BJ (cell line): ENCODE results near the gene TFB1M. TPM values are rescaled to one million over a fixed set of nuclear protein-coding genes. Genes with fewer than 3 reads are reported as not detected.
"Not testable (repeated sequence)": the region's sequence is repeated elsewhere in the genome, so short reads cannot be mapped to it uniquely, and the experiment has no call there.

Experiments
- CTCF ChIA-PET: fragments of 350-600 bp; formaldehyde crosslinking; extraction: SDS; loops from one replicate; lab custom pipeline; 2021; ENCODE audit warnings: antibody characterized with exemption, inconsistent platforms; lab: Yijun Ruan, JAX
- POLR2A ChIA-PET: fragments of 300-600 bp; sonication (Branson Sonifier 250); formaldehyde crosslinking; extraction: SDS; loops from one replicate; lab custom pipeline; 2021; ENCODE audit warnings: antibody characterized with exemption; lab: Charles Lee
- DNase-seq: peaks from one replicate; pipeline ENCODE4 v3.0.0-alpha.2; 2011; ENCODE audit warnings: low read depth
- H3K27me3 ChIP-seq: 2 replicates; pipeline ENCODE4 v1.6.0; 2011; ENCODE audit warnings: low read length; ENCODE audit not compliant: control insufficient read depth, insufficient read depth
- H3K36me3 ChIP-seq: 2 replicates; pipeline ENCODE4 v1.5.1; 2011; ENCODE audit warnings: low read length; ENCODE audit not compliant: control insufficient read depth, insufficient read depth
- H3K4me3 ChIP-seq: 2 replicates; pipeline ENCODE4 v1.5.1; 2011; ENCODE audit warnings: low read depth, mild to moderate bottlenecking, control low read depth, low read length
- CTCF ChIP-seq: IDR thresholded peaks from 2 replicates; pipeline ENCODE4 v1.5.1; 2011; ENCODE audit warnings: low read depth, mild to moderate bottlenecking, control low read depth, inconsistent platforms, low read length, moderate library complexity; ENCODE audit not compliant: insufficient read depth
- polyA plus RNA-seq: library from polyadenylated mRNA; depleted of rRNA; stranded (reverse); fragments of >200 nt; gene quantifications from 2 replicates; pipeline ENCODE4 v1.2.3, GENCODE V29; 2011

Gene TFB1M
- polyA plus RNA-seq, 1 experiment = 12.9 TPM

GRCh38 chr6:155219858-155220301 lies 94.4 kb downstream of the TFB1M start:
- ChIA-PET POLR2A (no interaction called here), CTCF (no interaction called here)
- DNase-seq = no peak
- Histone ChIP-seq H3K27me3 (no peaks in the 10 kb centered on the region), H3K36me3 (no peaks in the 10 kb centered on the region; the same call in 1 of the 2 replicates), H3K4me3 (no peak overlapping the region)
- no peak for TF ChIP-seq CTCF

DNA sequence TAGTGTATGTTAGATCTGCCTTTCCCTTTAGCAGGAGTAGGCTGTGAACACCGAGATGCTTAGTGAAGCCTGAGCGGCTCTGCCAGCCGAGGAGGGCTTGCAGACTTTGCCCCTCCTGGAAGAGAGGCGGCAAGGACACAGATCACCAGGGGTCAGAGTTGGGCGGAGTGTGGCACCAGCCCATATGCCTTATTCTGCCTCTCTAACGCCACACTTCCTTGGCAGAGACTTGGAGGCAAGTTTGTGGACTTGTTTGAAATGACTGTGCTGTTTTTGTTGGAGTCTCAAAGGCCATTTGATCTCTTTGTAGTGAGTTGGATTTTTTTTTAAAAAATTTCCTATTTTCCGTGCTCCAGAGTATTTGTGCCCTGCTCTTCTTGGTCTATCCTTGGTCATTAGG lies 95.0 kb downstream of the TFB1M start:
- no peak for DNase-seq
- Histone ChIP-seq H3K36me3 (no peaks in the 10 kb centered on the region; the same call in 1 of the 2 replicates), H3K27me3 (no peaks in the 10 kb centered on the region), H3K4me3 (no peak overlapping the region)
- no peak for TF ChIP-seq CTCF
- ChIA-PET CTCF (no interaction called here), POLR2A (no interaction called here)

GRCh38 chr6:155218711-155219110 lies 95.6 kb downstream of the TFB1M start:
- CTCF ChIA-PET, POLR2A ChIA-PET: not testable (repeated sequence)

GRCh38 chr6:155216312-155217046 lies 97.8 kb downstream of the TFB1M start:
- CTCF ChIA-PET = no interaction called here
- DNase-seq = no peak
- POLR2A ChIA-PET = no interaction called here
- Histone ChIP-seq H3K4me3 (no peak overlapping the region), H3K27me3 (no peaks in the 10 kb centered on the region), H3K36me3 (no peaks in the 10 kb centered on the region; the same call in 1 of the 2 replicates)
- TF ChIP-seq CTCF = no peak

More at GRCh38 chr6:155218711-155219110, 95.6 kb downstream of the TFB1M start:
- not testable (repeated sequence) for H3K36me3 ChIP-seq, DNase-seq, H3K27me3 ChIP-seq, H3K4me3 ChIP-seq

GRCh38 chr6:155215906-155216305 lies 98.4 kb downstream of the TFB1M start:
- DNase-seq = no peak
- POLR2A ChIA-PET = no interaction called here
- Histone ChIP-seq H3K4me3 (no peak overlapping the region), H3K36me3 (no peaks in the 10 kb centered on the region; the same call in 1 of the 2 replicates), H3K27me3 (no peaks in the 10 kb centered on the region)
- CTCF ChIA-PET = no interaction called here
- no peak for TF ChIP-seq CTCF
